SK-N-MC (cell line): ENCODE measurements around the gene SNX24.

Experiments
- DNase-seq: peaks from one replicate; pipeline ENCODE4 v3.0.0-alpha.2; 2011; ENCODE audit warnings: low read depth, low spot score
- H3K27ac ChIP-seq: fragments of 200-600 bp; sonication (generic); 2 replicates; pipeline ENCODE4 v1.5.1; 2016; ENCODE audit warnings: mixed run types
- H3K36me3 ChIP-seq: fragments of 200-600 bp; sonication (generic); 2 replicates; pipeline ENCODE4 v1.6.1; 2017; ENCODE audit warnings: antibody characterized with exemption, low read length, mixed read lengths; ENCODE audit not compliant: insufficient read depth
- H3K4me3 ChIP-seq: fragments of 200-600 bp; sonication (generic); 2 replicates; pipeline ENCODE4 v1.5.1; 2016
- H3K9ac ChIP-seq: fragments of 200-600 bp; sonication (generic); 2 replicates; pipeline ENCODE4 v1.8.0; 2017; ENCODE audit warnings: mixed run types, mixed read lengths; ENCODE audit not compliant: insufficient read length
- H3K9me3 ChIP-seq: fragments of 200-600 bp; sonication (generic); 2 replicates; pipeline ENCODE4 v1.6.1; 2017; ENCODE audit warnings: low read depth, mild to moderate bottlenecking, antibody characterized with exemption, low read length, moderate library complexity, mixed read lengths
- EZH2 ChIP-seq: fragments of 200-600 bp; sonication (generic); IDR thresholded peaks from one replicate; pipeline ENCODE4 v1.6.1; 2017; ENCODE audit warnings: antibody characterized with exemption
- FOXP2 ChIP-seq: optimal IDR thresholded peaks from 2 replicates; pipeline ENCODE3; 2011; ENCODE audit warnings: mild to moderate bottlenecking, moderate library complexity; ENCODE audit not compliant: insufficient read depth; ENCODE audit errors: extremely low read length, control extremely low read depth
- POLR2AphosphoS5 ChIP-seq: IDR thresholded peaks from 2 replicates; pipeline ENCODE4 v1.6.1; 2012; ENCODE audit warnings: mild to moderate bottlenecking, low read depth, low read length, borderline replicate concordance

SNX24 gene

DNA sequence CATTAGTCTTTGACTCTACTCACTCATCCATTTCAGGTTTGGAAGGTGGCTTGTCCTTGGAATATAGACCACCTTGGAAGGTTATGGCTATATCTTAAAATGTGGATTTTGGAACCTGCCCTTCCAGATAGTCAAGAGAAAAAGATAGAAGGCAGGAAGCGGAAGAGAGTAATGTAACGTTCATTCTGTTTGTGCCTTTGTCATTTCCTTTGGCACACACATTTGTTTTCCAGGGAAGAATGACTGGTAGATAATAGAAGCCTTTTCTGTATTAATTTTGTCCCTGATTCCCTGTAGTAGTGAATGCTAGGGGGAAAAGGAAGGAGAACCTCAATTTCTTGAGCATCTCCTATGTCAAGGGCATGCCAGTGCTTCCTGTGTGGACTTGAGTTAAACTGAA, 136.4 kb downstream of the SNX24 start:
- Histone ChIP-seq H3K9me3 (no peaks in the 10 kb centered on the region), H3K36me3 (no peaks in the 10 kb centered on the region), H3K4me3 (no peak overlapping the region), H3K27ac (no peak overlapping the region), H3K9ac (no peak overlapping the region)
- no peak for DNase-seq
- no peak for TF ChIP-seq FOXP2
- no peak for TF ChIP-seq POLR2AphosphoS5
- TF ChIP-seq EZH2: no peak

DNA sequence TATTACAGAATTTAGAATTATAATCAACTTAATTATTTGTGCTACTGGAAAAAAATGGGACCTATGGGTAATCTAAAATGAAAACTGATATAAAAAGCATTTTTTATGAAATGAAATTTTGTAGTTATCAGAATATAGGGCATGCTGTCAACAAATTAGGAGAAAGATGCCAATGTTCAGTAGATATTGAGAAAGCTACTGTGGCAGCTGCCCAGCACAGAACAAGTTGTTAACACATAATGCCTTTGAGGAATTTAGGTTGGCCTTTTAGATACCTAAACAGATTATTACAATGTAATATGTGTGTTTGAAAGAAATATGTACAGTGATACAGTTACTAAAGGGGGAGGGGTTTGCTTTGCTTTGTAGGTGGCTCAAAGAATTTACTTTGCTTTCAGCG, 137.0 kb downstream of the SNX24 start:
- H3K9me3 ChIP-seq: no peaks in the 10 kb centered on the region
- H3K27ac ChIP-seq: no peak overlapping the region
- DNase-seq: no peak
- TF ChIP-seq POLR2AphosphoS5 (no peak), EZH2 (no peak), FOXP2 (no peak)
- no peak overlapping the region for H3K4me3 ChIP-seq
- H3K9ac ChIP-seq: no peak overlapping the region
- no peaks in the 10 kb centered on the region for H3K36me3 ChIP-seq

DNA sequence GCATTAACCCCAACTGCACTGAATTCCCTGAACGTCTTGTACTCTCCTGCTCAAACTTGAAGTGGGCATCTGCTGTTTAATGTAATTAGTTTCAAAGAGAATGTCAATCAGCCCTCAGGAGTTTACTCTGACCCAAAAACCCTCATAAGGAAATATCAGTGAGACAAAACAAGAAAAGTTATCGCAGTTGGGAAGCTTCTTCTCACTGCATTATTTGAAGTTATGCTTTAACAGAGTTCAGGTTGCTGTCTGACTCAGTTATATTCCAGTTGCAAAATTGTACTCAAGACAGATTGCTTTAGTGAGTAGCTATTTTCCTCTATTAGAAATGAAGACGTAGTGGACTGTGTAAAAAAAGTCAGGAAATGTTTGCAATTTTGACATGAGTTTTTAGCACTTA, 139.0 kb downstream of the SNX24 start:
- no peak overlapping the region for H3K9ac ChIP-seq
- H3K9me3 ChIP-seq: no peaks in the 10 kb centered on the region
- H3K4me3 ChIP-seq: no peak overlapping the region
- DNase-seq: no peak
- H3K36me3 ChIP-seq: no peaks in the 10 kb centered on the region
- TF ChIP-seq POLR2AphosphoS5: no peak
- no peak for TF ChIP-seq FOXP2
- no peak for TF ChIP-seq EZH2
- no peak overlapping the region for H3K27ac ChIP-seq

DNA sequence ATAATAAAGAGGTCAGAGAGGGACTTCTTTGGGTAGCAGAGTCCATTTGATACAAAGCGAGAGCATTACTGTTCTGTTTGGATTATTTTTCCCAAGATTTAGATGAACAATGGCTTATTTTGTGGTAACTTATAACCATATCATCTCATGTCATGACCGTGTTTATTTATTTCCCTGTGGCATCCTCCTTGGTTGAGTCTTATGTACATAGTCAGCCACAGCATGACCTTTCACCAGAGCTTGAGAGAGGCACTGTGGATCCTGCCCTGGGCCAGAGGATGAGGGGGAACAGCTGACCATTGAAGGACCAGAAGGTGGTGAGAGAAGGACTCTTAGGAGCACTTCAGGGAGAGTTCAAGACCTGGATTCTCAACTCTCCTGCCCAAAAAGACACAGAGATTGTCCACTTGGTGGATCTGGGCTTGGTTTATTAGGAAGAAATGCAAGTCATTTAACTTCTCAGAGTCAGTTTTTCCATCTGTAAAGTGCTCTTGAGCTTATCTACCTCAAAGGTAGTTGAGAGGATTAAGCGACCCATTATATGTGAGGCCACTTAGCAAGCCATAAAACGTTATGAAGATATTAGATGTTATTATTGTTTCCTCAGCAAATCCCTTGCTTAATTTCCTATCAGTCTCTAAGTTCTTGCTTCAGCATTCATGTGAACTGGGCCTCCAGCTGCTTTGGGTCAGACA, 139.7 kb downstream of the SNX24 start:
- H3K4me3 ChIP-seq: no peak overlapping the region
- H3K27ac ChIP-seq: no peak overlapping the region
- H3K36me3 ChIP-seq: no peaks in the 10 kb centered on the region
- TF ChIP-seq FOXP2 (no peak), EZH2 (no peak), POLR2AphosphoS5 (no peak)
- H3K9ac ChIP-seq: no peak overlapping the region
- no peak for DNase-seq
- no peaks in the 10 kb centered on the region for H3K9me3 ChIP-seq

DNA sequence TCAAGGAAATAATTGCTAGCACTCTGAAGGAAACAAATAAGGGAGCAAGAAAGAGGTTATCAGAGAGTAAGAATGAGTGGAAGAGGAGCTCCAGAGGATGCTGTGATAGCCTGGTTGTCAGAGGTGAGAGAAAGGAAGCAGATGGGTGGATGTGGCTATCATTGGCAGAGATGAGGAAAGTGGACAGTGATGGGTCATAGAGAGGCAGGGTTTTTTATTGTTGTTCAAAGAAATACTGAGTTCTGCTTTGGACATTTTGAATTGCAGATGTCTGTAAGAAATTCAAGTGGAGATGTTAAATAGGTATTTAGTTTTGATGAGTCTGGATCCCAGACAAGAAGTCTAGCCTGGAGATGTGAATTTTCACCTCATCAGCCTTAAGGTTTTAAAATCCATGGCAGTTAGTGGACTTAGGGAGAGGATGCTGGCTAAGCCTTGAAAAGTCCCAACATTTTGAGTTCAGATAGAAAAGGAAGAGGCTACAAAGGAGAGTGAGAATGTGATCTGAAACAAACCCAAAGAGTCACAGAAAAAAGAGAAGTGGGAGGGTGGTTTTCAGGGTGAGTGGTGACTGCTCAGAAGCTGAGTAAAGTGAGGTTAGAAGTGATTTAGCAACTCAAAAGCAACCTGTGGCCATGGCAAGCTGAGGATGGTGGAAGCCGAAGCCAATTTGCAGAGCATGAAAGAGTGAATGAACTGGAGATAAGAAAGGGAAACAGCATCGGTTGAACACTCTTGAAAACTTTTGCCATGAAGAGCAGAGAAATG, 140.7 kb downstream of the SNX24 start:
- Histone ChIP-seq H3K36me3 (no peaks in the 10 kb centered on the region), H3K27ac (no peak overlapping the region), H3K9me3 (no peaks in the 10 kb centered on the region), H3K9ac (no peak overlapping the region), H3K4me3 (no peak overlapping the region)
- TF ChIP-seq EZH2: no peak
- TF ChIP-seq FOXP2: no peak
- no peak for TF ChIP-seq POLR2AphosphoS5
- DNase-seq: no peak

DNA sequence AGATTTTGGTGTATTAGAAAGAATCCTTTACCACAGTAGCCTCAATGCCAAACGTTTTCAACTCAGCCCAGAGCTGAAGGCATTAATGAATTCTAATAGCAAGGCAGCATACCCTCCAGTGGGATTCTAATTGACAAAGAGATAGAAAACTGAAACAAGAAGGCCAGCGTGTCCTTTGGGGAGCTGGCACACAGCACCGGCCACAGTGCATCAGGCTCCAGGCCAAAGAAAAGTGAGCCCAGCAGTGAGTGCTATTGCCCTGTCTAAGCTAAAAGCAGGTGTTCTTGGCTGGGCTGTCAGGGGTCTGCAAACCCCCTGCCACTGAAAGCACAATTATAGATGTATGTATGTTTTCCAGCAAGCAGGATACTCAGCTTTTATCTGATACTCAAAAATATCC, 150.7 kb downstream of the SNX24 start:
- Histone ChIP-seq H3K9me3 (no peaks in the 10 kb centered on the region), H3K36me3 (no peaks in the 10 kb centered on the region), H3K27ac (no peak overlapping the region), H3K4me3 (no peak overlapping the region), H3K9ac (no peak overlapping the region)
- TF ChIP-seq FOXP2 (no peak), POLR2AphosphoS5 (no peak), EZH2 (no peak)
- no peak for DNase-seq

DNA sequence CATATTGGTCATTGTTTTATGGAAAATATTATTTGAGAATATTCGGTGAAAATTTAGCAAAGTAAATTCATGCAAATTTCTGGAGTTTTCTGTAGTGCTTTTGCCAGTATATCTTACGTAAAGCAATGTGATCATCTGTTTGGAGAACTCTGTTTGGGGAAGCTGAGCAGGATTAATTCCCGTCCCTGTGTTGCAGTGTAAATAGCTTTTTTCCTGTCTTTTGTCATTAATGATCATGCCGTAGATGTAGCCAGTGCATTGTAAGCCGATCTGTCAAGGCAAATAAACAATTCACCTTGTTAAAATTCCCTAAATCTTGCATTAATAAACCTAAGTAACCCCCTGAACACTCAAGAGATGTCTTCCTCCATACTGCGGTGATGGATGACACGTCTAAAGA, 151.9 kb downstream of the SNX24 start:
- H3K36me3 ChIP-seq: no peaks in the 10 kb centered on the region
- no peak for TF ChIP-seq POLR2AphosphoS5
- no peak for TF ChIP-seq EZH2
- no peak for TF ChIP-seq FOXP2
- no peak for DNase-seq
- no peaks in the 10 kb centered on the region for H3K9me3 ChIP-seq
- no peak overlapping the region for H3K27ac ChIP-seq
- no peak overlapping the region for H3K9ac ChIP-seq
- H3K4me3 ChIP-seq: no peak overlapping the region

DNA sequence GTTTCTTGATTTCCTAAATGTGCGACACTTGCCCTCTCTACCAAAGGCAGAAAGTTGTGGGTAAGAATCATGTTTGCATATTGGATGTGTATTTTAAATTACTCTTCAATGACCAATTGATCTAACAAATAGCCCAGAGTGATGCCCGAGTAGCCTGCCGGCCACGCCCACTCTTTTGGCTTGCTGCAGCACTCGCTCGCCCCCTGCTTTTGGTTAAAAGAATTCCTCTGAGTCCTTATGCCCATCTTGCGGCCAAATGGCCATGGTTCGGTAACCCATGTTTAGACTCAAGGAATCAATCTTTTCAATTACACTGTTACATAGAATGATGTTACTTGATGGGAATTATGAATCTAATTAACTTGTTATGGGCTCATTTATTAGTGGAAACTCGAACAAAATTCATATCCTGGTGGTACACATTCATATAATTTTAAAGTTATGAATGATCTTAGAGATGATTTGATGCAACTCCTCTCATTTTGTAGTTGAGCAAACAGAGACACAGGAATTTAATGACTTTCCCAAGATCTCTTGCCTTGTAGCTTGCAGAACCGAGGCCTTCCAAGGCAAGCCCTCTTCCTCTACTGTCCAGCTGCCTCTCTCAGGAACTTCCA, 154.6 kb downstream of the SNX24 start:
- H3K36me3 ChIP-seq: no peaks in the 10 kb centered on the region
- H3K9ac ChIP-seq: no peak overlapping the region
- TF ChIP-seq EZH2 (no peak), FOXP2 (no peak), POLR2AphosphoS5 (no peak)
- H3K27ac ChIP-seq: no peak overlapping the region
- DNase-seq: no peak
- no peaks in the 10 kb centered on the region for H3K9me3 ChIP-seq
- no peak overlapping the region for H3K4me3 ChIP-seq
